H1 (cell line): ENCODE results near the gene PEAK1. TPM values are rescaled to one million over a fixed set of nuclear protein-coding genes. Genes with fewer than 3 reads are reported as not detected.

Experiments used
- CTCF ChIA-PET: fragments of 300-600 bp; sonication (Branson Sonifier 250); formaldehyde crosslinking; loops from one replicate; lab custom pipeline; 2021; ENCODE audit not compliant: partially characterized antibody; lab: Charles Lee
- POLR2A ChIA-PET: fragments of 300-600 bp; sonication (Branson Sonifier 250); formaldehyde crosslinking; loops from one replicate; lab custom pipeline; 2021; ENCODE audit warnings: inconsistent platforms; ENCODE audit not compliant: partially characterized antibody; lab: Charles Lee
- DNase-seq, 2 experiments: peaks; one replicate each; pipeline versions ENCODE4 v3.0.0 to v3.0.0-alpha.2; 2010 to 2022; ENCODE audit warnings: low spot score in 2 of 2, low read depth in 1 of 2, mixed read lengths in 1 of 2
- FAIRE-seq: peaks from 2 replicates; lab custom pipeline; 2011; peaks lifted over from hg19 to GRCh38; lab: Jason Lieb, UNC
- H2AFZ ChIP-seq: 2 replicates; pipeline ENCODE4 v1.8.1; 2012; ENCODE audit warnings: low read length, inconsistent platforms
- H2AK5ac ChIP-seq: 2 replicates; pipeline ENCODE4 v1.6.1; 2013; ENCODE audit warnings: low read depth, low read length
- H2BK120ac ChIP-seq: replicated peaks from 2 replicates; pipeline ENCODE3; 2013; ENCODE audit warnings: low read depth, low read length, inconsistent platforms
- H2BK12ac ChIP-seq: 2 replicates; pipeline ENCODE4 v1.6.1; 2013; ENCODE audit warnings: low read depth, low read length
- H2BK15ac ChIP-seq: 2 replicates; pipeline ENCODE4 v1.6.1; 2013; ENCODE audit warnings: low read length
- H2BK20ac ChIP-seq: 2 replicates; pipeline ENCODE4 v1.6.1; 2013; ENCODE audit warnings: low read length
- H2BK5ac ChIP-seq: 2 replicates; pipeline ENCODE4 v1.6.1; 2013; ENCODE audit warnings: low read depth, low read length
- H3K14ac ChIP-seq: 2 replicates; pipeline ENCODE4 v1.6.1; 2013; ENCODE audit warnings: inconsistent platforms; ENCODE audit not compliant: insufficient read length
- H3K18ac ChIP-seq: 2 replicates; pipeline ENCODE4 v1.6.1; 2013; ENCODE audit warnings: low read length; ENCODE audit errors: extremely low read depth
- H3K23ac ChIP-seq: 2 replicates; pipeline ENCODE4 v1.6.1; 2013; ENCODE audit warnings: inconsistent platforms; ENCODE audit not compliant: insufficient read length
- H3K23me2 ChIP-seq: 2 replicates; pipeline ENCODE4 v1.6.1; 2013; ENCODE audit warnings: low read depth, low read length
- H3K27ac ChIP-seq: 2 replicates; pipeline ENCODE4 v1.6.1; 2011; ENCODE audit warnings: low read depth, low read length, inconsistent platforms
- H3K27me3 ChIP-seq, 4 experiments: replicated peaks in 1 of 4; 1 replicate in 1 of 4; 2 replicates in 3 of 4; pipeline versions ENCODE4 v1.6.1 to v1.8.1; 2011 to 2013; ENCODE audit warnings: low read length in 3 of 4, mild to moderate bottlenecking in 3 of 4, inconsistent platforms in 2 of 4, mixed read lengths in 2 of 4, moderate library complexity in 1 of 4; ENCODE audit not compliant: control insufficient read depth in 3 of 4, insufficient read depth in 3 of 4; ENCODE audit errors: extremely low read depth in 1 of 4
- H3K36me3 ChIP-seq, 4 experiments: 2 replicates each; pipeline versions ENCODE4 v1.6.1 to v1.8.1; 2011 to 2013; ENCODE audit warnings: mild to moderate bottlenecking in 4 of 4, low read length in 3 of 4, moderate library complexity in 2 of 4, control low read depth in 1 of 4, inconsistent platforms in 1 of 4; ENCODE audit not compliant: insufficient read depth in 4 of 4, control insufficient read depth in 2 of 4
- H3K4ac ChIP-seq: replicated peaks from 2 replicates; pipeline ENCODE3; 2013; ENCODE audit warnings: low read length, low read depth, mixed read lengths, inconsistent platforms; ENCODE audit not compliant: insufficient read length
- H3K4me1 ChIP-seq, 4 experiments: replicated peaks in 1 of 4; 1 replicate in 1 of 4; 2 replicates in 3 of 4; pipeline versions ENCODE4 v1.6.1 to v1.8.1; 2011 to 2013; ENCODE audit warnings: low read length in 3 of 4, inconsistent platforms in 2 of 4, mixed read lengths in 1 of 4; ENCODE audit not compliant: insufficient read depth in 4 of 4, control insufficient read depth in 3 of 4
- H3K4me2 ChIP-seq, 2 experiments: 2 replicates each; pipeline versions ENCODE4 v1.6.1 to v1.8.1; 2011 to 2013; ENCODE audit warnings: low read depth in 2 of 2, low read length in 2 of 2, control low read depth in 1 of 2, inconsistent platforms in 1 of 2, mild to moderate bottlenecking in 1 of 2; ENCODE audit not compliant: insufficient read depth in 1 of 2
- H3K4me3 ChIP-seq, 4 experiments: fragments of 200-600, 300-600 bp in 1 of 4; sonication (generic), shearing (Covaris generic), sonication (Bioruptor Twin) in 1 of 4; 2 replicates each; pipeline versions ENCODE4 v1.5.1 to v1.8.1; 2011 to 2016; ENCODE audit warnings: low read length in 4 of 4, low read depth in 3 of 4, control low read depth in 2 of 4, inconsistent platforms in 2 of 4, mild to moderate bottlenecking in 2 of 4, mixed read lengths in 1 of 4, moderate library complexity in 1 of 4; ENCODE audit not compliant: insufficient read depth in 2 of 4; ENCODE audit errors: extremely low read depth in 1 of 4
- H3K56ac ChIP-seq: replicated peaks from 2 replicates; pipeline ENCODE3; 2013; ENCODE audit warnings: low read depth, mild to moderate bottlenecking, mixed read lengths, low read length, inconsistent platforms; ENCODE audit not compliant: insufficient read length
- H3K79me1 ChIP-seq: 2 replicates; pipeline ENCODE4 v1.6.1; 2013; ENCODE audit warnings: low read depth, low read length, control low read depth
- H3K79me2 ChIP-seq, 2 experiments: 2 replicates each; pipeline versions ENCODE4 v1.6.1 to v1.8.1; 2012 to 2013; ENCODE audit warnings: low read length in 2 of 2, mild to moderate bottlenecking in 2 of 2, inconsistent platforms in 1 of 2; ENCODE audit not compliant: insufficient read depth in 2 of 2, control insufficient read depth in 1 of 2
- H3K9ac ChIP-seq, 4 experiments: replicated peaks in 1 of 4; 1 replicate in 1 of 4; 2 replicates in 3 of 4; pipeline versions ENCODE4 v1.6.1 to v1.8.1; 2011 to 2013; ENCODE audit warnings: low read depth in 3 of 4, low read length in 3 of 4, control low read depth in 2 of 4, mild to moderate bottlenecking in 2 of 4, moderate library complexity in 2 of 4, inconsistent platforms in 1 of 4; ENCODE audit errors: extremely low read depth in 1 of 4
- H3K9me3 ChIP-seq, 2 experiments: 2 replicates each; pipeline versions ENCODE4 v1.6.1 to v1.8.1; 2012 to 2013; ENCODE audit warnings: mild to moderate bottlenecking in 2 of 2, moderate library complexity in 2 of 2, control low read depth in 1 of 2, inconsistent platforms in 1 of 2, low read depth in 1 of 2, low read length in 1 of 2, mixed read lengths in 1 of 2; ENCODE audit not compliant: insufficient read depth in 2 of 2
- H4K20me1 ChIP-seq, 2 experiments: replicated peaks in 1 of 2; 2 replicates each; pipeline versions ENCODE3 to v1.8.1; 2011 to 2013; ENCODE audit warnings: inconsistent platforms in 2 of 2, low read length in 2 of 2, mild to moderate bottlenecking in 1 of 2; ENCODE audit not compliant: insufficient read depth in 2 of 2, control insufficient read depth in 1 of 2
- H4K5ac ChIP-seq: 2 replicates; pipeline ENCODE4 v1.6.1; 2013; ENCODE audit warnings: low read length, low read depth, mixed read lengths, inconsistent platforms; ENCODE audit not compliant: insufficient read length
- H4K8ac ChIP-seq: 2 replicates; pipeline ENCODE4 v1.8.0; 2013; ENCODE audit warnings: mild to moderate bottlenecking, moderate library complexity, low read length, inconsistent platforms; ENCODE audit not compliant: insufficient read depth; ENCODE audit errors: extremely low read depth
- H4K91ac ChIP-seq: replicated peaks from 2 replicates; pipeline ENCODE3; 2013; ENCODE audit warnings: low read length, mixed read lengths, inconsistent platforms; ENCODE audit not compliant: insufficient read length
- CTBP2 ChIP-seq: IDR thresholded peaks from 2 replicates; pipeline ENCODE4 v1.7.0; 2011; ENCODE audit warnings: borderline replicate concordance, mild to moderate bottlenecking, moderate library complexity, mixed read lengths, low read length; ENCODE audit not compliant: insufficient read depth, insufficient read length
- CTCF ChIP-seq, 3 experiments: IDR thresholded peaks; 1 replicate in 2 of 3; 2 replicates in 1 of 3; pipeline versions ENCODE4 v1.5.1 to v1.6.1; 2011; ENCODE audit warnings: low read length in 3 of 3, mild to moderate bottlenecking in 3 of 3, inconsistent platforms in 2 of 3, low read depth in 1 of 3, moderate library complexity in 1 of 3; ENCODE audit not compliant: insufficient read depth in 1 of 3; ENCODE audit errors: control extremely low read depth in 1 of 3
- FOSL1 ChIP-seq: IDR thresholded peaks from 2 replicates; pipeline ENCODE4 v1.6.1; 2011; ENCODE audit warnings: mild to moderate bottlenecking, low read depth, low read length, moderate library complexity; ENCODE audit not compliant: insufficient read depth
- JUN ChIP-seq: IDR thresholded peaks from 2 replicates; pipeline ENCODE4 v1.6.1; 2011; ENCODE audit warnings: low read depth, mild to moderate bottlenecking, improper control_type of control experiment, low read length
- MAFK ChIP-seq: IDR thresholded peaks from 2 replicates; pipeline ENCODE4 v1.6.1; 2012; ENCODE audit warnings: low read depth, mild to moderate bottlenecking, improper control_type of control experiment, low read length
- MAX ChIP-seq: IDR thresholded peaks from 2 replicates; pipeline ENCODE4 v1.6.1; 2012; ENCODE audit warnings: inconsistent platforms
- RAD21 ChIP-seq, 2 experiments: IDR thresholded peaks in 1 of 2; conservative IDR thresholded peaks in 1 of 2; 2 replicates each; pipeline ENCODE4 v1.6.1; 2011; ENCODE audit warnings: low read depth in 2 of 2, low read length in 2 of 2, improper control_type of control experiment in 1 of 2, inconsistent platforms in 1 of 2, mild to moderate bottlenecking in 1 of 2, moderate library complexity in 1 of 2
- RXRA ChIP-seq: IDR thresholded peaks from 2 replicates; pipeline ENCODE4 v1.6.1; 2011; ENCODE audit warnings: low read depth, mild to moderate bottlenecking, low read length, moderate library complexity; ENCODE audit not compliant: insufficient read depth
- SP4 ChIP-seq: IDR thresholded peaks from 2 replicates; pipeline ENCODE4 v1.6.1; 2012; ENCODE audit warnings: low read length, inconsistent platforms
- TBP ChIP-seq: IDR thresholded peaks from 2 replicates; pipeline ENCODE4 v1.6.1; 2011; ENCODE audit warnings: low read depth, low read length, improper control_type of control experiment
- TCF12 ChIP-seq: IDR thresholded peaks from 2 replicates; pipeline ENCODE4 v1.6.1; 2011; ENCODE audit warnings: low read depth, mild to moderate bottlenecking, low read length
- YY1 ChIP-seq: IDR thresholded peaks from 2 replicates; pipeline ENCODE4 v1.6.1; 2011; ENCODE audit warnings: low read depth, mild to moderate bottlenecking, low read length
- WGBS, 2 experiments: shearing (Covaris generic) in 1 of 2; methylation state at CpG; one replicate each; pipeline versions ENCODE4 v1.1.6 to v1.1.7; 2013 to 2015; ENCODE audit warnings: low lambda C conversion rate in 2 of 2, mixed read lengths in 2 of 2, inconsistent platforms in 1 of 2, low coverage in 1 of 2, missing lambda C conversion rate in 1 of 2; ENCODE audit not compliant: insufficient replicate concordance in 2 of 2, insufficient coverage in 1 of 2, insufficient read length in 1 of 2; ENCODE audit errors: extremely low coverage in 1 of 2, missing lambda C conversion rate in 1 of 2; 5-methylcytosine and 5-hydroxymethylcytosine counted together
- polyA plus RNA-seq, 7 experiments: library from polyadenylated mRNA; depleted of rRNA in 3 of 7; stranded (reverse) in 5 of 7; unstranded in 2 of 7; fragments of >200 nt in 5 of 7; fragments of 200-250 nt in 2 of 7; gene quantifications; 1 replicate in 5 of 7; 2 replicates in 1 of 7; 4 replicates in 1 of 7; pipeline versions ENCODE4 v1.2.1 to v1.2.3, GENCODE V29; 2011 to 2013; ENCODE audit warnings: missing spikeins in 2 of 7, mixed read lengths in 2 of 7
- total RNA-seq: library from RNA; stranded (reverse); fragmentation: NEBNext Ultra II Directional; extraction: Animal tissue kit (Norgen Biotek cat#: 25700); gene quantifications from 2 replicates; pipeline ENCODE4 v1.2.1, GENCODE V29; 2021

The PEAK1 gene
- total and polyA plus RNA-seq, 2 of the 8 experiments (the other 6 are each of a cell fraction or from before 2014, with no cell fraction given): 8.8 to 44.8 TPM

GRCh38 chr15:77276943-77277342 lies 143.0 kb downstream of the PEAK1 start:
- Histone ChIP-seq H3K4me3 (no peak overlapping the region), H2BK120ac (no peak overlapping the region), H3K79me2 (no peaks in the 10 kb centered on the region), H4K5ac (no peak overlapping the region), H2BK12ac (no peak overlapping the region), H3K23ac (no peak overlapping the region), H3K4me2 (no peak overlapping the region), H3K79me1 (no peaks in the 10 kb centered on the region; the same call in 1 of the 2 replicates), H4K91ac (no peak overlapping the region), H2BK15ac (no peak overlapping the region), H3K14ac (no peak overlapping the region), H2BK5ac (no peak overlapping the region), H3K9ac (no peak overlapping the region), H3K36me3 (no peaks in the 10 kb centered on the region), H3K18ac (no peak overlapping the region), H4K8ac (no peak overlapping the region), H2BK20ac (no peak overlapping the region), H3K27ac (no peak overlapping the region), H3K27me3 (no peaks in the 10 kb centered on the region), H4K20me1 (no peaks in the 10 kb centered on the region), H3K4me1 (peaks cover 0 to 1% (median 0%) of the 10 kb centered on the region in 4 experiments; a peak in 2 of 7 replicates), H3K9me3 (no peaks in the 10 kb centered on the region), H3K23me2 (no peaks in the 10 kb centered on the region), H2AK5ac (no peak overlapping the region), H2AFZ (no peak overlapping the region), H3K4ac (no peak overlapping the region), H3K56ac (no peak overlapping the region)
- ChIA-PET CTCF (no interaction called here), POLR2A (no interaction called here)
- DNase-seq (no peak), FAIRE-seq (no peak)
- WGBS, 2 experiments: 100% methylated on average over 1 of the region's 1 CpG; no CpG with 5 or more reads in 1 of the 2 experiments
- TF ChIP-seq JUN (no peak), RXRA (no peak), SP4 (no peak), YY1 (no peak), MAX (no peak), FOSL1 (no peak), TBP (no peak), CTBP2 (no peak), TCF12 (no peak), RAD21 (IDR thresholded peaks at IDR 0.05 in 1 of 2, conservative IDR thresholded peaks at IDR 0.05 in 1 of 2; ENCODE audit: low read depth in 2 of 2, low read length in 2 of 2) (no peak), CTCF (IDR thresholded peaks at IDR 0.05; ENCODE audit: control extremely low read depth in 1 of 3, insufficient read depth in 1 of 3, low read depth in 1 of 3, low read length in 3 of 3) (no peak), MAFK (no peak)
